HCT116 (cell line): ENCODE data around the gene WDR26. TPM values are rescaled to one million over a fixed set of nuclear protein-coding genes. Genes with fewer than 3 reads are reported as not detected.

Source experiments
- ATAC-seq: fragments of 200-7000 bp; cut with Tn5 transposase; 2 replicates; pipeline ENCODE4 v1.9.1; 2020; ENCODE audit warnings: mild to moderate bottlenecking, moderate library complexity
- BruUV-seq: library from RNA; stranded (reverse); fragments of 400-500 nt; replicated peaks from 2 replicates; lab custom pipeline; 2021; lab: Mats Ljungman, UMichigan
- CTCF ChIA-PET: fragments of 300-600 bp; sonication (Branson Sonifier 250); formaldehyde crosslinking; loops from one replicate; lab custom pipeline; 2021; ENCODE audit warnings: antibody characterized with exemption; lab: Charles Lee
- POLR2A ChIA-PET: fragments of 300-600, 350-600 bp; sonication (Branson Sonifier 250); formaldehyde crosslinking; loops from one replicate; lab custom pipeline; 2021; ENCODE audit warnings: antibody characterized with exemption; lab: Charles Lee
- RAD21 ChIA-PET, 2 experiments: fragments of 300-600 bp; sonication (Branson Sonifier 250); formaldehyde crosslinking; loops; one replicate each; lab custom pipeline; 2023; ENCODE audit warnings: low total read pairs in 2 of 2; ENCODE audit not compliant: uncharacterized antibody in 2 of 2, unreplicated experiment in 2 of 2, low non-redundant PET in 1 of 2; lab: Charles Lee
- DNase-seq: peaks from one replicate; pipeline ENCODE4 v3.0.0-alpha.2; 2010; ENCODE audit warnings: low read depth, low spot score
- H2AFZ ChIP-seq: fragments of 200-600 bp; shearing (Covaris generic), sonication (generic); 2 replicates; pipeline ENCODE4 v1.6.1; 2017; ENCODE audit warnings: low read depth, mixed run types, mixed read lengths, antibody characterized with exemption, low read length; ENCODE audit not compliant: poor library complexity, severe bottlenecking
- H3K27ac ChIP-seq: 2 replicates; pipeline ENCODE4 v1.5.1; 2012; ENCODE audit warnings: low read depth, low read length
- H3K27me3 ChIP-seq: fragments of 200-600 bp; sonication (generic); 2 replicates; pipeline ENCODE4 v1.6.1; 2016; ENCODE audit warnings: mixed run types, low read length, mixed read lengths; ENCODE audit not compliant: insufficient read depth
- H3K36me3 ChIP-seq, 2 experiments: fragments of 200-500 bp in 1 of 2; fragments of 200-600 bp in 1 of 2; sonication (Bioruptor generic) in 1 of 2; sonication (generic) in 1 of 2; 2 replicates each; pipeline versions ENCODE4 v1.5.1 to v1.6.1; 2014 to 2016; ENCODE audit warnings: low read length in 2 of 2, inconsistent platforms in 1 of 2, mixed read lengths in 1 of 2, mixed run types in 1 of 2; ENCODE audit not compliant: insufficient read depth in 2 of 2, control insufficient read depth in 1 of 2
- H3K4me1 ChIP-seq, 2 experiments: fragments of 200-600 bp in 1 of 2; sonication (generic) in 1 of 2; 2 replicates each; pipeline versions ENCODE4 v1.5.1 to v1.6.1; 2012 to 2017; ENCODE audit warnings: low read length in 2 of 2, inconsistent platforms in 1 of 2, mild to moderate bottlenecking in 1 of 2, mixed read lengths in 1 of 2, mixed run types in 1 of 2, moderate library complexity in 1 of 2; ENCODE audit not compliant: insufficient read depth in 2 of 2, control insufficient read depth in 1 of 2
- H3K4me2 ChIP-seq: fragments of 200-600 bp; sonication (generic); 2 replicates; pipeline ENCODE4 v1.6.1; 2017; ENCODE audit warnings: mixed run types, low read length, mixed read lengths
- H3K4me3 ChIP-seq, 2 experiments: fragments of 200-600 bp in 1 of 2; sonication (generic) in 1 of 2; replicated peaks in 1 of 2; 2 replicates each; pipeline ENCODE4 v1.5.1; 2011 to 2016; ENCODE audit warnings: low read length in 2 of 2, control low read depth in 1 of 2, low read depth in 1 of 2, mild to moderate bottlenecking in 1 of 2, mixed read lengths in 1 of 2, mixed run types in 1 of 2
- H3K79me2 ChIP-seq: fragments of 200-600 bp; sonication (generic); 2 replicates; pipeline ENCODE4 v1.6.1; 2017; ENCODE audit warnings: mild to moderate bottlenecking, mixed run types, low read length, moderate library complexity, mixed read lengths; ENCODE audit not compliant: insufficient read depth
- H3K9ac ChIP-seq: fragments of 200-600 bp; sonication (generic); 2 replicates; pipeline ENCODE4 v1.6.1; 2016; ENCODE audit warnings: low read length, mixed read lengths
- H3K9me2 ChIP-seq: fragments of 200-600 bp; sonication (generic), shearing (Covaris generic); 2 replicates; pipeline ENCODE4 v1.6.1; 2017; ENCODE audit warnings: mixed run types, mild to moderate bottlenecking, moderate library complexity; ENCODE audit not compliant: insufficient read depth
- H3K9me3 ChIP-seq, 2 experiments: fragments of 200-500 bp in 1 of 2; fragments of 200-600 bp in 1 of 2; sonication (Bioruptor generic) in 1 of 2; sonication (generic) in 1 of 2; 2 replicates each; pipeline ENCODE4 v1.6.1; 2014 to 2017; ENCODE audit warnings: low read length in 2 of 2, mixed read lengths in 2 of 2, inconsistent platforms in 1 of 2, low read depth in 1 of 2, mild to moderate bottlenecking in 1 of 2, mixed run types in 1 of 2, moderate library complexity in 1 of 2; ENCODE audit not compliant: control insufficient read depth in 1 of 2, insufficient read depth in 1 of 2
- H4K20me1 ChIP-seq: fragments of 200-600 bp; sonication (generic), shearing (Covaris generic); 2 replicates; pipeline ENCODE4 v1.6.1; 2017; ENCODE audit warnings: mixed run types, mild to moderate bottlenecking, moderate library complexity; ENCODE audit not compliant: insufficient read depth
- ATF3 ChIP-seq: IDR thresholded peaks from 2 replicates; pipeline ENCODE4 v1.6.1; 2012
- CBX3 ChIP-seq: IDR thresholded peaks from 2 replicates; pipeline ENCODE4 v1.6.1; 2012; ENCODE audit warnings: low read depth
- CEBPB ChIP-seq: IDR thresholded peaks from 2 replicates; pipeline ENCODE4 v1.6.1; 2012; ENCODE audit warnings: low read depth
- CTCF ChIP-seq, 3 experiments: fragments of 200-600 bp in 1 of 3; sonication (generic) in 1 of 3; IDR thresholded peaks in 2 of 3; conservative IDR thresholded peaks in 1 of 3; 2 replicates each; pipeline ENCODE4 v1.5.1; 2012 to 2017; ENCODE audit warnings: low read depth in 2 of 3, low read length in 2 of 3, antibody characterized with exemption in 1 of 3, borderline replicate concordance in 1 of 3, control low read depth in 1 of 3, mild to moderate bottlenecking in 1 of 3, mixed read lengths in 1 of 3, mixed run types in 1 of 3, moderate library complexity in 1 of 3; ENCODE audit not compliant: insufficient read depth in 1 of 3
- EGR1 ChIP-seq: IDR thresholded peaks from 2 replicates; pipeline ENCODE4 v1.6.1; 2012; ENCODE audit warnings: low read depth
- ELF1 ChIP-seq: IDR thresholded peaks from 2 replicates; pipeline ENCODE4 v1.6.1; 2012; ENCODE audit warnings: low read depth, borderline replicate concordance
- EZH2 ChIP-seq: fragments of 200-600 bp; sonication (generic); IDR thresholded peaks from 2 replicates; pipeline ENCODE4 v1.6.1; 2017; ENCODE audit warnings: antibody characterized with exemption, mixed run types
- EZH2phosphoT487 ChIP-seq: fragments of 200-600 bp; IDR thresholded peaks from 2 replicates; pipeline ENCODE4 v1.6.1; 2018; ENCODE audit warnings: antibody characterized with exemption, borderline replicate concordance
- MAX ChIP-seq: IDR thresholded peaks from 2 replicates; pipeline ENCODE4 v1.6.1; 2012
- POLR2A ChIP-seq: IDR thresholded peaks from 2 replicates; pipeline ENCODE4 v1.7.0; 2011; ENCODE audit warnings: borderline replicate concordance; ENCODE audit not compliant: insufficient read depth, insufficient read length; ENCODE audit errors: extremely low read depth
- POLR2AphosphoS5 ChIP-seq: IDR thresholded peaks from 2 replicates; pipeline ENCODE4 v1.6.1; 2011; ENCODE audit warnings: mild to moderate bottlenecking, low read depth, low read length, moderate library complexity
- RAD21 ChIP-seq: IDR thresholded peaks from 2 replicates; pipeline ENCODE4 v1.6.1; 2012; ENCODE audit warnings: low read depth, mild to moderate bottlenecking
- REST ChIP-seq: IDR thresholded peaks from 2 replicates; pipeline ENCODE4 v1.6.1; 2012; ENCODE audit warnings: low read depth
- SIN3A ChIP-seq: IDR thresholded peaks from 2 replicates; pipeline ENCODE4 v1.6.1; 2012; ENCODE audit warnings: low read depth
- SP1 ChIP-seq: IDR thresholded peaks from 2 replicates; pipeline ENCODE4 v1.6.1; 2012; ENCODE audit warnings: low read depth
- SRF ChIP-seq: IDR thresholded peaks from 2 replicates; pipeline ENCODE4 v1.6.1; 2012; ENCODE audit warnings: low read depth
- TCF7L2 ChIP-seq: IDR thresholded peaks from 2 replicates; pipeline ENCODE4 v1.7.0; 2011; ENCODE audit warnings: borderline replicate concordance, inconsistent platforms; ENCODE audit not compliant: insufficient read depth, insufficient read length; ENCODE audit errors: extremely low read depth
- YY1 ChIP-seq: IDR thresholded peaks from 2 replicates; pipeline ENCODE4 v1.6.1; 2011; ENCODE audit warnings: low read length, low read depth, moderate library complexity, mild to moderate bottlenecking; ENCODE audit not compliant: insufficient replicate concordance; ENCODE audit errors: extremely low read depth
- ZBTB33 ChIP-seq: IDR thresholded peaks from 2 replicates; pipeline ENCODE4 v1.6.1; 2011; ENCODE audit warnings: mild to moderate bottlenecking, low read length, moderate library complexity; ENCODE audit not compliant: insufficient replicate concordance; ENCODE audit errors: extremely low read depth
- ZFX ChIP-seq: fragments of 450-650 bp; IDR thresholded peaks from 2 replicates; pipeline ENCODE4 v1.6.1; 2017
- intact Hi-C: fragments of 100-400 bp; cut with micrococcal nuclease; formaldehyde crosslinking; loops from 2 replicates; pipeline ENCODE4 v1.10.0; 2022
- total RNA-seq: library from RNA; stranded (reverse); gene quantifications from one replicate; pipeline ENCODE4 v1.2.1, GENCODE V29; 2021; ENCODE audit not compliant: unreplicated experiment

Gene WDR26
- total RNA-seq, 1 experiment from 2014 or later: 57.2 TPM

GRCh38 chr1:224381880-224382548 lies 52.6 kb downstream of the WDR26 start:
- no TSS peak for BruUV-seq
- H3K9ac ChIP-seq: no peak overlapping the region
- no peaks in the 10 kb centered on the region for H3K9me2 ChIP-seq
- ChIA-PET CTCF (no interaction called here), POLR2A (interaction anchor here (1.4 kb wide), 1 partner anchor 45 kb away, joined by 3 read pairs; no protein-coding TSS in a partner anchor), RAD21 (no interaction called here)
- no peak overlapping the region for H3K27ac ChIP-seq
- no peak overlapping the region for H3K4me3 ChIP-seq
- H3K9me3 ChIP-seq: no peaks in the 10 kb centered on the region
- H3K4me2 ChIP-seq: no peak overlapping the region
- DNase-seq (no peak), ATAC-seq (no peak)
- H3K4me1 ChIP-seq: peaks cover 1 to 12% of the 10 kb centered on the region in 2 experiments; a peak in 3 of 4 replicates
- H3K27me3 ChIP-seq: no peaks in the 10 kb centered on the region
- no peaks in the 10 kb centered on the region for H3K79me2 ChIP-seq
- no peaks in the 10 kb centered on the region for H4K20me1 ChIP-seq
- H3K36me3 ChIP-seq: peaks cover under 1 to 10% of the 10 kb centered on the region in 2 experiments; a peak in 3 of 4 replicates
- H2AFZ ChIP-seq: no peak overlapping the region
- TF ChIP-seq SP1 (no peak), CEBPB (no peak), MAX (no peak), REST (no peak), ELF1 (no peak), TCF7L2 (no peak), EZH2 (no peak), CTCF (IDR thresholded peaks at IDR 0.05 in 2 of 3, conservative IDR thresholded peaks at IDR 0.05 in 1 of 3; ENCODE audit: borderline replicate concordance in 1 of 3, insufficient read depth in 1 of 3, low read depth in 2 of 3, low read length in 2 of 3) (no peak), POLR2AphosphoS5 (no peak), POLR2A (no peak), RAD21 (no peak), SIN3A (no peak), ZFX (no peak), CBX3 (no peak), YY1 (no peak), SRF (no peak), ATF3 (no peak), ZBTB33 (no peak), EGR1 (no peak), EZH2phosphoT487 (no peak)
- intact Hi-C loops: no loop called here
